Effector CD4-positive, alpha-beta T cell (primary cell): ENCODE data around the gene ATG9B.
"Not testable (repeated sequence)": the region's sequence is repeated elsewhere in the genome, so short reads cannot be mapped to it uniquely, and the experiment has no call there.

Experiments
- DNase-seq: peaks from one replicate; pipeline ENCODE4 v3.0.0-alpha.2; 2020

Gene ATG9B

GRCh38 chr7:151035026-151035717, 10.9 kb upstream of the ATG9B start:
- DNase-seq: no peak

GRCh38 chr7:151034312-151035025, 10.2 kb upstream of the ATG9B start:
- no peak for DNase-seq

- no peak for DNase-seq
Observed at GRCh38 chr7:151033864-151034249, 9.6 kb upstream of the ATG9B start.

GRCh38 chr7:151032936-151033863, 8.9 kb upstream of the ATG9B start:
- no peak for DNase-seq

GRCh38 chr7:151031011-151031410, 6.7 kb upstream of the ATG9B start:
- DNase-seq: no peak

GRCh38 chr7:151028948-151029501, 4.7 kb upstream of the ATG9B start:
- no peak for DNase-seq

GRCh38 chr7:151028131-151028947, 4.0 kb upstream of the ATG9B start, which contains the start of gene ABCB8:
Gene ABCB8, plus strand, starts transcription at chr7:151028450. Its CDS starts 66 bp downstream, at chr7:151028516.
- DNase-seq: peak; percentile 97

GRCh38 chr7:151027728-151028130, 3.4 kb upstream of the ATG9B start:
- not testable (repeated sequence) for DNase-seq

- not testable (repeated sequence) for DNase-seq
Observed at GRCh38 chr7:151026771-151027727, 2.8 kb upstream of the ATG9B start.

GRCh38 chr7:151025924-151026671, 1.8 kb upstream of the ATG9B start:
- DNase-seq: no peak

GRCh38 chr7:151023232-151023631, 1.1 kb downstream of the ATG9B start:
- DNase-seq: no peak

GRCh38 chr7:151020231-151020630, 4.1 kb downstream of the ATG9B start:
- DNase-seq: no peak

GRCh38 chr7:151019130-151019447, 5.2 kb downstream of the ATG9B start:
- no peak for DNase-seq

- DNase-seq: peak; percentile 31
Observed at GRCh38 chr7:151018421-151019129, 5.7 kb downstream of the ATG9B start.

GRCh38 chr7:151017953-151018420, 6.3 kb downstream of the ATG9B start:
- peak; percentile 73 for DNase-seq

GRCh38 chr7:151017370-151017952, 6.8 kb downstream of the ATG9B start:
- DNase-seq: no peak

- no peak for DNase-seq
Observed at GRCh38 chr7:151016942-151017341, 7.4 kb downstream of the ATG9B start.

- DNase-seq: no peak
Observed at GRCh38 chr7:151016505-151016904, 7.8 kb downstream of the ATG9B start.

GRCh38 chr7:151015967-151016366, 8.3 kb downstream of the ATG9B start:
- no peak for DNase-seq
